H9 (cell line): ENCODE data around the gene MBOAT2. TPM values are rescaled to one million over a fixed set of nuclear protein-coding genes. Genes with fewer than 3 reads are reported as not detected.

Experiments
- DNase-seq: peaks from one replicate; pipeline ENCODE4 v3.0.0-alpha.2; 2017
- H2AFZ ChIP-seq: one replicate; pipeline ENCODE4 v1.6.1; 2013; ENCODE audit warnings: mild to moderate bottlenecking, low read length, control low read depth, moderate library complexity
- H2AK5ac ChIP-seq: 2 replicates; pipeline ENCODE4 v1.6.1; 2013; ENCODE audit warnings: low read length, control low read depth, mixed read lengths; ENCODE audit not compliant: insufficient read length
- H2BK120ac ChIP-seq: one replicate; pipeline ENCODE4 v1.6.1; 2013; ENCODE audit warnings: low read depth, mild to moderate bottlenecking, low read length, control low read depth, inconsistent platforms; ENCODE audit not compliant: poor library complexity, severe bottlenecking
- H2BK12ac ChIP-seq: 2 replicates; pipeline ENCODE4 v1.6.1; 2013; ENCODE audit warnings: low read length, control low read depth, mixed read lengths, low read depth; ENCODE audit not compliant: insufficient read length
- H2BK15ac ChIP-seq: 2 replicates; pipeline ENCODE4 v1.6.1; 2013; ENCODE audit warnings: low read depth, low read length, control low read depth
- H2BK20ac ChIP-seq: one replicate; pipeline ENCODE4 v1.6.1; 2013; ENCODE audit warnings: low read depth, mild to moderate bottlenecking, low read length, control low read depth, inconsistent platforms; ENCODE audit not compliant: poor library complexity, severe bottlenecking
- H2BK5ac ChIP-seq: 2 replicates; pipeline ENCODE4 v1.6.1; 2013; ENCODE audit warnings: low read length, control low read depth, mixed read lengths; ENCODE audit not compliant: insufficient read length
- H3K14ac ChIP-seq: 2 replicates; pipeline ENCODE4 v1.6.1; 2013; ENCODE audit warnings: low read length, control low read depth; ENCODE audit not compliant: insufficient read depth
- H3K18ac ChIP-seq: 2 replicates; pipeline ENCODE4 v1.6.1; 2013; ENCODE audit warnings: low read depth, mild to moderate bottlenecking, mixed read lengths, low read length, control low read depth; ENCODE audit not compliant: insufficient read length
- H3K23ac ChIP-seq: 2 replicates; pipeline ENCODE4 v1.6.1; 2013; ENCODE audit warnings: low read length, control low read depth, mixed read lengths, low read depth; ENCODE audit not compliant: insufficient read length
- H3K23me2 ChIP-seq: 2 replicates; pipeline ENCODE4 v1.6.1; 2013; ENCODE audit warnings: low read depth, mild to moderate bottlenecking, mixed read lengths, low read length, control low read depth; ENCODE audit not compliant: insufficient read length, poor library complexity, severe bottlenecking
- H3K27ac ChIP-seq: 2 replicates; pipeline ENCODE4 v1.5.1; 2013; ENCODE audit warnings: low read length, control low read depth, mixed read lengths, low read depth; ENCODE audit not compliant: insufficient read length
- H3K27me3 ChIP-seq: 2 replicates; pipeline ENCODE4 v1.6.1; 2013; ENCODE audit warnings: low read length, control low read depth, inconsistent platforms; ENCODE audit not compliant: insufficient read depth
- H3K4ac ChIP-seq: 2 replicates; pipeline ENCODE4 v1.6.1; 2013; ENCODE audit warnings: low read depth, mild to moderate bottlenecking, control low read depth, inconsistent platforms, low read length, moderate library complexity
- H3K4me1 ChIP-seq: 2 replicates; pipeline ENCODE4 v1.6.1; 2013; ENCODE audit warnings: low read length, control low read depth, inconsistent platforms; ENCODE audit not compliant: insufficient read depth
- H3K4me2 ChIP-seq: 2 replicates; pipeline ENCODE4 v1.6.1; 2013; ENCODE audit warnings: low read length, control low read depth, mixed read lengths; ENCODE audit not compliant: insufficient read length, insufficient read depth
- H3K56ac ChIP-seq: 2 replicates; pipeline ENCODE4 v1.6.1; 2013; ENCODE audit warnings: low read depth, mild to moderate bottlenecking, mixed read lengths, low read length, control low read depth; ENCODE audit not compliant: insufficient read length
- H3K79me1 ChIP-seq: 2 replicates; pipeline ENCODE4 v1.6.1; 2013; ENCODE audit warnings: low read depth, mild to moderate bottlenecking, moderate library complexity, low read length, control low read depth, inconsistent platforms; ENCODE audit not compliant: insufficient read depth, poor library complexity, severe bottlenecking
- H3K79me2 ChIP-seq: 2 replicates; pipeline ENCODE4 v1.6.1; 2013; ENCODE audit warnings: low read length, control low read depth, inconsistent platforms; ENCODE audit not compliant: insufficient read depth
- H3K9ac ChIP-seq: 2 replicates; pipeline ENCODE4 v1.6.1; 2013; ENCODE audit warnings: low read length, control low read depth, mixed read lengths; ENCODE audit not compliant: insufficient read length; ENCODE audit errors: extremely low read depth
- H3K9me3 ChIP-seq: one replicate; pipeline ENCODE4 v1.6.1; 2013; ENCODE audit warnings: low read depth, low read length, inconsistent platforms; ENCODE audit not compliant: control insufficient read depth
- H3T11ph ChIP-seq: one replicate; pipeline ENCODE4 v1.6.1; 2013; ENCODE audit warnings: mild to moderate bottlenecking, low read length, control low read depth, inconsistent platforms
- H4K20me1 ChIP-seq: one replicate; pipeline ENCODE4 v1.6.1; 2013; ENCODE audit not compliant: control insufficient read depth, insufficient read length, insufficient read depth
- H4K5ac ChIP-seq: 2 replicates; pipeline ENCODE4 v1.6.1; 2013; ENCODE audit warnings: low read depth, mild to moderate bottlenecking, mixed read lengths, low read length, control low read depth; ENCODE audit not compliant: insufficient read length
- H4K8ac ChIP-seq: replicated peaks from 2 replicates; pipeline ENCODE4 v1.6.1; 2013; ENCODE audit warnings: low read length, control low read depth, mixed read lengths, low read depth; ENCODE audit not compliant: insufficient read length
- H4K91ac ChIP-seq: 2 replicates; pipeline ENCODE4 v1.6.1; 2013; ENCODE audit warnings: low read depth, mild to moderate bottlenecking, moderate library complexity, mixed read lengths, low read length, control low read depth; ENCODE audit not compliant: insufficient read length
- H3K27ac Mint-ChIP-seq, 3 experiments: 2 replicates in 2 of 3; 3 replicates in 1 of 3; pipeline ENCODE4 v1.8.0; 2020 to 2021; ENCODE audit warnings: mixed read lengths in 3 of 3, mild to moderate bottlenecking in 1 of 3, moderate library complexity in 1 of 3
- H3K27me3 Mint-ChIP-seq: 2 replicates; pipeline ENCODE4 v1.8.0; 2021; ENCODE audit warnings: low read depth, mild to moderate bottlenecking, moderate library complexity, mixed read lengths
- H3K36me3 Mint-ChIP-seq, 3 experiments: 2 replicates in 2 of 3; 3 replicates in 1 of 3; pipeline ENCODE4 v1.8.0; 2020 to 2021; ENCODE audit warnings: low read depth in 3 of 3, mixed read lengths in 3 of 3; ENCODE audit not compliant: insufficient read depth in 1 of 3
- H3K4me1 Mint-ChIP-seq, 2 experiments: 2 replicates each; pipeline ENCODE4 v1.8.0; 2020; ENCODE audit warnings: mixed read lengths in 2 of 2
- H3K4me3 Mint-ChIP-seq, 2 experiments: 2 replicates in 1 of 2; 3 replicates in 1 of 2; pipeline ENCODE4 v1.8.0; 2020 to 2021; ENCODE audit warnings: mild to moderate bottlenecking in 2 of 2, mixed read lengths in 2 of 2, moderate library complexity in 1 of 2
- H3K9me3 Mint-ChIP-seq, 2 experiments: 2 replicates in 1 of 2; 3 replicates in 1 of 2; pipeline ENCODE4 v1.8.0; 2020; ENCODE audit warnings: mild to moderate bottlenecking in 2 of 2, mixed read lengths in 2 of 2, moderate library complexity in 1 of 2
- WGBS: extraction: QIAGEN DNeasy Blood & Tissue Kit; methylation state at CpG from one replicate; pipeline ENCODE4 v1.1.7; 2013; ENCODE audit warnings: missing lambda C conversion rate, low lambda C conversion rate, mixed read lengths; ENCODE audit not compliant: insufficient read length; ENCODE audit errors: extremely low coverage; 5-methylcytosine and 5-hydroxymethylcytosine counted together
- total RNA-seq: library from RNA; stranded (reverse); gene quantifications from 2 replicates; pipeline ENCODE4 v1.2.1, GENCODE V29; 2021
- TF ChIP-seq, protein P1 (sequence below): fragments of 200-600 bp; sonication (generic); conservative IDR thresholded peaks from 3 replicates; pipeline ENCODE4 v1.8.0; 2021; ENCODE audit warnings: antibody characterized with exemption, mild to moderate bottlenecking

The MBOAT2 gene
- total RNA-seq, 1 experiment from 2014 or later: 20.2 TPM

DNA sequence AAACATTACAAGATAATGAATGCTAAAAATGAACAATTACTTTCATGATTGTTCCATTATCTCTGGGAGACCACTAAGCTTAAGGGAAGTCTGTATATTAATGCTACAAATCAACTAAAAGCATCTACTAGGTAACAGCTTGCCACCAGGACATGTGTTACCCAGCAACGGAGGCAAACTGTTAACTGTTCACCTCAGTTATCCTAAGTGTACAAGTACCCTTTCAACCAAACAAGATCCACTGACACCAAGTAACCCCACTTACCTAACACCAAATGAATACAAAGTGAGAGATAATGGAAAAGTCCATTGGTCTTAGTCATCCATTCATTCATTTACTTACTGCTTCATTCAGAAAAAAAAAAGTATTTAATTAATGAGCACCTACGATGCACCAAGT, 111.4 kb downstream of the MBOAT2 start:
- no peak for DNase-seq
- Histone ChIP-seq H4K5ac (no peak overlapping the region), H2AFZ (no peak overlapping the region), H3K79me1 (no peaks in the 10 kb centered on the region), H3K9me3 (no peaks in the 10 kb centered on the region), H2BK12ac (no peak overlapping the region), H3K18ac (no peak overlapping the region), H3T11ph (no peak overlapping the region), H3K27ac (no peak overlapping the region), H3K4me1 (peaks cover 8% of the 10 kb centered on the region; the same call in 1 of the 2 replicates), H2BK5ac (no peak overlapping the region), H3K4ac (no peak overlapping the region), H2BK120ac (no peak overlapping the region), H3K27me3 (no peaks in the 10 kb centered on the region), H3K4me2 (no peak overlapping the region), H3K56ac (no peak overlapping the region), H3K14ac (no peak overlapping the region), H3K23me2 (no peaks in the 10 kb centered on the region), H4K20me1 (no peaks in the 10 kb centered on the region), H3K79me2 (no peaks in the 10 kb centered on the region), H2BK15ac (no peak overlapping the region), H4K8ac (no peak overlapping the region), H4K91ac (no peak overlapping the region), H3K9ac (no peak overlapping the region), H2BK20ac (no peak overlapping the region), H3K23ac (no peak overlapping the region), H2AK5ac (no peak overlapping the region)
- Mint-ChIP-seq H3K4me1 (peaks cover 21 to 35% of the 10 kb centered on the region in 2 experiments), H3K36me3 (peaks cover 24 to 25% (median 24%) of the 10 kb centered on the region in 3 experiments), H3K4me3 (no peak overlapping the region), H3K9me3 (peaks cover 11 to 16% of the 10 kb centered on the region in 2 experiments; a peak in 4 of 5 replicates), H3K27ac (no peak overlapping the region), H3K27me3 (peaks cover 2% of the 10 kb centered on the region)
- WGBS: no CpG with 5 or more reads among the region's 2 CpGs
- TF ChIP-seq, protein P1, sequence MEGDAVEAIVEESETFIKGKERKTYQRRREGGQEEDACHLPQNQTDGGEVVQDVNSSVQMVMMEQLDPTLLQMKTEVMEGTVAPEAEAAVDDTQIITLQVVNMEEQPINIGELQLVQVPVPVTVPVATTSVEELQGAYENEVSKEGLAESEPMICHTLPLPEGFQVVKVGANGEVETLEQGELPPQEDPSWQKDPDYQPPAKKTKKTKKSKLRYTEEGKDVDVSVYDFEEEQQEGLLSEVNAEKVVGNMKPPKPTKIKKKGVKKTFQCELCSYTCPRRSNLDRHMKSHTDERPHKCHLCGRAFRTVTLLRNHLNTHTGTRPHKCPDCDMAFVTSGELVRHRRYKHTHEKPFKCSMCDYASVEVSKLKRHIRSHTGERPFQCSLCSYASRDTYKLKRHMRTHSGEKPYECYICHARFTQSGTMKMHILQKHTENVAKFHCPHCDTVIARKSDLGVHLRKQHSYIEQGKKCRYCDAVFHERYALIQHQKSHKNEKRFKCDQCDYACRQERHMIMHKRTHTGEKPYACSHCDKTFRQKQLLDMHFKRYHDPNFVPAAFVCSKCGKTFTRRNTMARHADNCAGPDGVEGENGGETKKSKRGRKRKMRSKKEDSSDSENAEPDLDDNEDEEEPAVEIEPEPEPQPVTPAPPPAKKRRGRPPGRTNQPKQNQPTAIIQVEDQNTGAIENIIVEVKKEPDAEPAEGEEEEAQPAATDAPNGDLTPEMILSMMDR: no peak
